Neuronal stem cell (in vitro differentiated cells): ENCODE data around the gene NABP2.
"Not testable (repeated sequence)": the region's sequence is repeated elsewhere in the genome, so short reads cannot be mapped to it uniquely, and the experiment has no call there.

Source experiments
- DNase-seq: peaks from one replicate; pipeline ENCODE4 v3.0.0-alpha.2; 2013; ENCODE audit warnings: low spot score
- H2AFZ ChIP-seq: one replicate; pipeline ENCODE4 v1.6.1; 2013; ENCODE audit warnings: mild to moderate bottlenecking, low read length, inconsistent platforms
- H2AK5ac ChIP-seq: 2 replicates; pipeline ENCODE4 v1.6.1; 2013; ENCODE audit warnings: low read depth, mild to moderate bottlenecking, inconsistent platforms, low read length, moderate library complexity, mixed read lengths
- H2BK120ac ChIP-seq: 2 replicates; pipeline ENCODE4 v1.6.1; 2013; ENCODE audit warnings: low read depth, mild to moderate bottlenecking, inconsistent platforms, low read length, moderate library complexity, mixed read lengths
- H2BK12ac ChIP-seq: one replicate; pipeline ENCODE4 v1.6.1; 2013; ENCODE audit warnings: low read length, inconsistent platforms
- H2BK15ac ChIP-seq: 2 replicates; pipeline ENCODE4 v1.6.1; 2013; ENCODE audit warnings: mild to moderate bottlenecking, low read length, inconsistent platforms, mixed read lengths
- H2BK5ac ChIP-seq: one replicate; pipeline ENCODE4 v1.6.1; 2013; ENCODE audit warnings: inconsistent platforms, mild to moderate bottlenecking, low read length, moderate library complexity
- H3K14ac ChIP-seq: one replicate; pipeline ENCODE4 v1.6.1; 2013; ENCODE audit warnings: low read length, inconsistent platforms
- H3K18ac ChIP-seq: 2 replicates; pipeline ENCODE4 v1.6.1; 2013; ENCODE audit warnings: low read length, inconsistent platforms
- H3K23ac ChIP-seq: 2 replicates; pipeline ENCODE4 v1.6.1; 2013; ENCODE audit warnings: low read depth, mild to moderate bottlenecking, mixed read lengths, low read length, inconsistent platforms; ENCODE audit not compliant: poor library complexity
- H3K27ac ChIP-seq: replicated peaks from 3 replicates; pipeline ENCODE4 v1.5.1; 2013; ENCODE audit warnings: low read length, inconsistent platforms
- H3K27me3 ChIP-seq, 3 experiments: 2 replicates each; pipeline ENCODE4 v1.6.1; 2013; ENCODE audit warnings: low read length in 3 of 3, mild to moderate bottlenecking in 2 of 3, inconsistent platforms in 1 of 3, low read depth in 1 of 3, mixed read lengths in 1 of 3, moderate library complexity in 1 of 3; ENCODE audit not compliant: control insufficient read depth in 3 of 3, insufficient read depth in 3 of 3
- H3K36me3 ChIP-seq, 2 donors: replicated peaks in 1 of 2; 2 replicates each; pipeline ENCODE4 v1.6.1; 2013; ENCODE audit warnings: low read length in 2 of 2; ENCODE audit not compliant: control insufficient read depth in 2 of 2, insufficient read depth in 2 of 2
- H3K4ac ChIP-seq: 2 replicates; pipeline ENCODE4 v1.6.1; 2013; ENCODE audit warnings: inconsistent platforms, mild to moderate bottlenecking, low read length, moderate library complexity
- H3K4me1 ChIP-seq, 2 donors: 1 replicate in 1 of 2; 2 replicates in 1 of 2; pipeline ENCODE4 v1.6.1; 2013; ENCODE audit warnings: low read length in 2 of 2, low read depth in 1 of 2; ENCODE audit not compliant: control insufficient read depth in 2 of 2, insufficient read depth in 1 of 2
- H3K4me2 ChIP-seq: one replicate; pipeline ENCODE4 v1.6.1; 2013; ENCODE audit warnings: mild to moderate bottlenecking, low read length, inconsistent platforms; ENCODE audit not compliant: insufficient read depth, poor library complexity, severe bottlenecking
- H3K4me3 ChIP-seq, 2 donors: 2 replicates each; pipeline ENCODE4 v1.5.1; 2013; ENCODE audit warnings: low read length in 2 of 2, mild to moderate bottlenecking in 2 of 2, inconsistent platforms in 1 of 2, moderate library complexity in 1 of 2
- H3K79me1 ChIP-seq: one replicate; pipeline ENCODE4 v1.6.1; 2013; ENCODE audit warnings: low read depth, mild to moderate bottlenecking, inconsistent platforms, low read length, moderate library complexity
- H3K9ac ChIP-seq: one replicate; pipeline ENCODE4 v1.6.1; 2013; ENCODE audit warnings: mild to moderate bottlenecking, low read depth, low read length, inconsistent platforms; ENCODE audit not compliant: poor library complexity
- H3K9me3 ChIP-seq, 2 donors: replicated peaks in 1 of 2; 2 replicates each; pipeline versions ENCODE3 to v1.6.1; 2013; ENCODE audit warnings: low read length in 2 of 2, mild to moderate bottlenecking in 2 of 2, inconsistent platforms in 1 of 2, low read depth in 1 of 2, mixed read lengths in 1 of 2, moderate library complexity in 1 of 2; ENCODE audit not compliant: control insufficient read depth in 2 of 2, insufficient read depth in 1 of 2
- H4K8ac ChIP-seq: one replicate; pipeline ENCODE4 v1.6.1; 2013; ENCODE audit warnings: low read depth, mild to moderate bottlenecking, inconsistent platforms, low read length, moderate library complexity
- H4K91ac ChIP-seq: one replicate; pipeline ENCODE4 v1.6.1; 2013; ENCODE audit warnings: low read length, low read depth, mild to moderate bottlenecking, inconsistent platforms; ENCODE audit not compliant: poor library complexity
- WGBS, 2 donors: extraction: QIAGEN DNeasy Blood & Tissue Kit; methylation state at CpG; one replicate each; pipeline ENCODE4 v1.1.7; 2013; ENCODE audit warnings: missing lambda C conversion rate in 2 of 2, mixed read lengths in 1 of 2; ENCODE audit not compliant: insufficient read length in 2 of 2, insufficient replicate concordance in 1 of 2; ENCODE audit errors: extremely low coverage in 2 of 2; 5-methylcytosine and 5-hydroxymethylcytosine counted together

Gene NABP2

GRCh38 chr12:56192582-56192981 lies 31.6 kb upstream of the NABP2 start:
- no peak overlapping the region for H2BK5ac ChIP-seq

DNA sequence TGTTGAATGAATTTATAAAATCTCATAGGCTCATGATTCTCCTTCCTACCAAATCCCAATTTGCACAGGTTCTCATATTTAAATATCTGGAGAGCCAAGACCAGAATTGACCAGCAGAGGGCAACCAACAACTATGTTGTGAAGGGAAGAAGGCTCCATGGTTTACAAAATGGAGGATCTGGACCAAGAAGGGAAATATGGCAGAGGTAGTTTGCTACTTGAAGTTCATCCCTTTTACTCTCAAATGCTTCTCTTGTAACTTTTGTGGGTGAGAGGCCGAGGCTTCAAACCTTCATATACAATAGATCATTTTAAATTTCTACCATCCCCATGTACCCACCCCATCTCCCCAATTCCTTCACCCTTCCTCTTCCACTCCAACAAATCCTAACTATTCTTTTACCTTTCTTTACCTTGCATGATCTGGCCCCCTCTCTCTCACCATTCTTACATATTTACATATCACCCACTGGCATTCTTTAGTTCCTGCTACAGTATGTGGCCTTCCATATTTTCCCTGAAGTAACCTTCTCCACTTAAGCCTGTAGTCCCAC lies 31.0 kb upstream of the NABP2 start:
- no peak overlapping the region for H2AK5ac ChIP-seq
- no peak overlapping the region for H4K8ac ChIP-seq
- no peak overlapping the region for H4K91ac ChIP-seq
- no peak overlapping the region for H3K18ac ChIP-seq
- peak overlapping the region; percentile 74 for H2AFZ ChIP-seq
- H3K4me1 ChIP-seq: peaks cover under 1 to 4% of the 10 kb centered on the region in 2 donors
- no peak overlapping the region for H2BK120ac ChIP-seq
- DNase-seq: peak; percentile 65
- no peaks in the 10 kb centered on the region for H3K9me3 ChIP-seq
- no peak overlapping the region for H3K23ac ChIP-seq
- H3K27me3 ChIP-seq: no peaks in the 10 kb centered on the region
- no CpG with 5 or more reads among the region's 1 CpG for WGBS, 2 donors
- H2BK12ac ChIP-seq: no peak overlapping the region
- H2BK5ac ChIP-seq: no peak overlapping the region
- no peak overlapping the region for H3K4me3 ChIP-seq
- no peak overlapping the region for H3K9ac ChIP-seq
- H3K4me2 ChIP-seq: no peak overlapping the region
- H2BK15ac ChIP-seq: no peak overlapping the region
- H3K79me1 ChIP-seq: no peaks in the 10 kb centered on the region
- no peak overlapping the region for H3K27ac ChIP-seq
- H3K14ac ChIP-seq: no peak overlapping the region
- no peak overlapping the region for H3K4ac ChIP-seq
- H3K36me3 ChIP-seq: peaks cover 0 to under 1% of the 10 kb centered on the region in 2 donors

More at GRCh38 chr12:56192582-56192981, 31.6 kb upstream of the NABP2 start:
- H3K4me2 ChIP-seq: no peak overlapping the region
- H3K9me3 ChIP-seq: no peaks in the 10 kb centered on the region
- H3K27ac ChIP-seq: no peak overlapping the region
- H3K14ac ChIP-seq: no peak overlapping the region
- H3K27me3 ChIP-seq: no peaks in the 10 kb centered on the region
- H2BK120ac ChIP-seq: no peak overlapping the region
- H2BK12ac ChIP-seq: no peak overlapping the region
- H3K9ac ChIP-seq: no peak overlapping the region
- no peak overlapping the region for H2AK5ac ChIP-seq
- H3K18ac ChIP-seq: no peak overlapping the region
- no peak overlapping the region for H3K23ac ChIP-seq
- peaks cover 0 to 5% of the 10 kb centered on the region in 2 donors for H3K36me3 ChIP-seq
- H3K4ac ChIP-seq: no peak overlapping the region
- no peaks in the 10 kb centered on the region for H3K79me1 ChIP-seq
- H4K8ac ChIP-seq: no peak overlapping the region
- no peak overlapping the region for H2BK15ac ChIP-seq
- DNase-seq: no peak
- peaks cover 6 to 9% of the 10 kb centered on the region in 2 donors for H3K4me1 ChIP-seq
- no peak overlapping the region for H3K4me3 ChIP-seq
- H2AFZ ChIP-seq: peak overlapping the region; percentile 30
- H4K91ac ChIP-seq: no peak overlapping the region

DNA sequence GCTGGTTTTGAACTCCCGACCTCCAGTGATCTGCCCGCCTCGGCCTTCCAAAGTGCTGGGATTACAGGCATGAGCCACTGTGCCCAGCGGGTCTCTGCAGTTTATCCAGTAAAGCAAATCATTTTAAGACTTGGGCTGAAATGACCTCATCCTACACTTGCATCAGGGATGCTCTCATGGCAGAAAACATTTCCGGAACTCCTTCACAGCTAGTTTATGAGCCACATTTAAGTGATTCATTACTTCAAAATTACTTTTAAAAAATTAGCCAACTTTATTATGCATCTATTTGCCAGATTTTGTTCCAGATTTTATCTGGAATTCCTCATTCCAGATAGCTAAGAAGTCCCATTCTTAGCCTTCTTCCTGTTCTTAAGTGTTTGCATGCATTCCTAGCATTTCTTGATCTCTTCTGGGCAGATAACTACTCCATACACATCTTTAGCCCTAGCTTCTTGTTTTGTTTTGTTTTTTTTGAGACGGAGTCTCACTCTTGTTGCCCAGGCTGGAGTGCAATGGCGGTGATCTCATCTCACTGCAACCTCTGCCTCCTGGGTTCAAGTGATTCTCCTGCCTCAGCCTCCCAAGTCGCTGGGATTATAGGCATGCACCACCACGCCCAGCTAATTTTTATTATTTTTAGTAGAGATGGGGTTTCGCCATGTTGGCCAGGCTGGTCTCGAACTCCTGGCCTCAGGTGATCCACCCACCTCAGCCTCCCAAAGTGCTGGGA lies 27.2 kb upstream of the NABP2 start:
- H2BK120ac ChIP-seq, H3K36me3 ChIP-seq, H2BK12ac ChIP-seq, H3K4me2 ChIP-seq, H2BK15ac ChIP-seq, H4K8ac ChIP-seq, H2AFZ ChIP-seq, DNase-seq, H3K9me3 ChIP-seq, H3K4me1 ChIP-seq, H3K23ac ChIP-seq, H3K4me3 ChIP-seq, H3K9ac ChIP-seq, H4K91ac ChIP-seq, H3K18ac ChIP-seq, H3K79me1 ChIP-seq, H3K14ac ChIP-seq, H2BK5ac ChIP-seq, H3K4ac ChIP-seq, H2AK5ac ChIP-seq, H3K27ac ChIP-seq, H3K27me3 ChIP-seq: not testable (repeated sequence)
- no CpG with 5 or more reads among the region's 11 CpGs for WGBS, 2 donors

GRCh38 chr12:56197921-56198635 lies 26.1 kb upstream of the NABP2 start:
- no CpG with 5 or more reads among the region's 9 CpGs for WGBS, 2 donors
- Histone ChIP-seq H3K4me2 (no peak overlapping the region), H2BK15ac (no peak overlapping the region), H3K4me3 (no peak overlapping the region), H3K9me3 (no peaks in the 10 kb centered on the region), H2AFZ (no peak overlapping the region), H4K8ac (no peak overlapping the region), H3K14ac (no peak overlapping the region), H3K18ac (no peak overlapping the region), H3K4me1 (no peaks in the 10 kb centered on the region), H3K27ac (no peak overlapping the region), H4K91ac (no peak overlapping the region), H3K4ac (no peak overlapping the region), H3K23ac (no peak overlapping the region), H3K27me3 (no peaks in the 10 kb centered on the region), H3K9ac (no peak overlapping the region), H3K79me1 (no peaks in the 10 kb centered on the region), H2BK12ac (no peak overlapping the region), H3K36me3 (no peaks in the 10 kb centered on the region), H2AK5ac (no peak overlapping the region), H2BK5ac (no peak overlapping the region), H2BK120ac (no peak overlapping the region)
- DNase-seq: no peak
